K562 (cell line): Measurements from ENCODE around the gene EPS8L1. TPM values are rescaled to one million over a fixed set of nuclear protein-coding genes. Genes with fewer than 3 reads are reported as not detected.

Source experiments
- ATF1 ChIP-seq, 2 experiments: fragments of 450-650 bp in 1 of 2; IDR thresholded peaks; 2 replicates each; pipeline ENCODE4 v1.6.1; 2016; ENCODE audit warnings: missing compliant biosample characterization in 1 of 2, missing genetic modification characterization in 1 of 2
- CCNT2 ChIP-seq: IDR thresholded peaks from 2 replicates; pipeline ENCODE4 v1.6.1; 2011; ENCODE audit warnings: borderline replicate concordance, low read depth, mild to moderate bottlenecking, moderate library complexity, mixed read lengths, low read length; ENCODE audit not compliant: insufficient read length; ENCODE audit errors: extremely low read depth
- CREM ChIP-seq: IDR thresholded peaks from 2 replicates; pipeline ENCODE4 v1.6.1; 2014; ENCODE audit warnings: antibody characterized with exemption, low read depth
- ELF1 ChIP-seq: fragments of 200-800 bp; sonication (Bioruptor generic); IDR thresholded peaks from 2 replicates; pipeline ENCODE4 v1.6.1; 2016; ENCODE audit warnings: missing genetic modification characterization, missing compliant biosample characterization
- EP400 ChIP-seq: fragments of 450-650 bp; IDR thresholded peaks from 2 replicates; pipeline ENCODE4 v1.6.1; 2017; ENCODE audit warnings: antibody characterized with exemption, mild to moderate bottlenecking, moderate library complexity
- FOXJ2 ChIP-seq: fragments of 200-800 bp; sonication (Bioruptor generic); IDR thresholded peaks from 2 replicates; pipeline ENCODE4 v1.6.1; 2016; ENCODE audit warnings: missing genetic modification characterization, missing compliant biosample characterization
- JUN ChIP-seq, 2 experiments: sonication (generic) in 1 of 2; formaldehyde crosslinking in 1 of 2; IDR thresholded peaks; 2 replicates each; pipeline versions ENCODE4 v1.6.1 to v1.8.0; 2012 to 2022; ENCODE audit warnings: borderline replicate concordance in 2 of 2, mild to moderate bottlenecking in 2 of 2, improper control_type of control experiment in 1 of 2, low read depth in 1 of 2, low read length in 1 of 2, missing genetic modification reagents in 1 of 2
- LARP7 ChIP-seq: fragments of 450-650 bp; IDR thresholded peaks from 2 replicates; pipeline ENCODE4 v1.6.1; 2016
- NELFE ChIP-seq: IDR thresholded peaks from 2 replicates; pipeline ENCODE4 v1.6.1; 2011; ENCODE audit warnings: mild to moderate bottlenecking; ENCODE audit not compliant: insufficient read depth, insufficient read length
- NONO ChIP-seq, 2 experiments: fragments of 200-400 bp in 1 of 2; fragments of 450-650 bp in 1 of 2; formaldehyde crosslinking in 1 of 2; IDR thresholded peaks; 2 replicates each; pipeline ENCODE4 v1.6.1; 2017; ENCODE audit warnings: low read depth in 2 of 2, mild to moderate bottlenecking in 2 of 2, moderate library complexity in 2 of 2, low read length in 1 of 2
- NR2C1 ChIP-seq, 2 experiments: fragments of 450-650 bp; IDR thresholded peaks; 2 replicates each; pipeline ENCODE4 v1.6.1; 2017; ENCODE audit warnings: mild to moderate bottlenecking in 2 of 2, antibody characterized with exemption in 1 of 2, inconsistent platforms in 1 of 2, missing compliant biosample characterization in 1 of 2, missing genetic modification characterization in 1 of 2
- NUFIP1 ChIP-seq: fragments of 450-650 bp; IDR thresholded peaks from 2 replicates; pipeline ENCODE4 v1.6.1; 2018; ENCODE audit not compliant: partially characterized antibody
- POLR2B ChIP-seq: fragments of 450-650 bp; IDR thresholded peaks from 2 replicates; pipeline ENCODE4 v1.6.1; 2018; ENCODE audit warnings: low read depth; ENCODE audit not compliant: partially characterized antibody
- RAD21 ChIP-seq, 2 experiments: fragments of 250-450 bp in 1 of 2; fragments of 450-650 bp in 1 of 2; sonication (Bioruptor Pico) in 1 of 2; formaldehyde crosslinking in 1 of 2; IDR thresholded peaks in 1 of 2; conservative IDR thresholded peaks in 1 of 2; 2 replicates each; pipeline versions ENCODE4 v1.4.0 to v1.8.0; 2020 to 2022; ENCODE audit warnings: mild to moderate bottlenecking in 2 of 2, moderate library complexity in 1 of 2
- RBFOX2 ChIP-seq: fragments of 200-400 bp; formaldehyde crosslinking; IDR thresholded peaks from 2 replicates; pipeline ENCODE4 v1.6.1; 2017; ENCODE audit warnings: low read depth, mild to moderate bottlenecking, low read length, moderate library complexity
- SMAD3 ChIP-seq: fragments of 450-650 bp; formaldehyde crosslinking; conservative IDR thresholded peaks from 2 replicates; pipeline ENCODE4 v1.4.0; 2020; ENCODE audit warnings: mild to moderate bottlenecking
- ZBTB17 ChIP-seq: fragments of 450-650 bp; formaldehyde crosslinking; IDR thresholded peaks from 2 replicates; pipeline ENCODE4 v1.4.0; 2020; ENCODE audit warnings: mild to moderate bottlenecking
- ZNF764 ChIP-seq: fragments of 250-450 bp; sonication (Bioruptor Pico); IDR thresholded peaks from 2 replicates; pipeline ENCODE4 v1.4.0; 2020; ENCODE audit warnings: low read depth, mild to moderate bottlenecking, moderate library complexity
- polyA plus RNA-seq, 8 experiments: library from polyadenylated mRNA; depleted of rRNA in 4 of 8; stranded (reverse) in 5 of 8; unstranded in 3 of 8; fragments of >200 nt; fragmentation: Nextera tagmentation in 2 of 8; fragmentation: Illumina TruSeq in 1 of 8; extraction: Ambion mirVana in 2 of 8; extraction: Trizol in 1 of 8; gene quantifications; 2 replicates each; pipeline versions ENCODE4 v1.2.1 to v1.2.3, GENCODE V29; 2011 to 2014; ENCODE audit warnings: inconsistent platforms in 1 of 8, missing spikeins in 1 of 8
- total RNA-seq, 7 experiments: library from RNA; depleted of rRNA in 6 of 7; stranded (reverse); fragments of >200 nt in 6 of 7; fragmentation: Illumina TruSeq in 2 of 7; extraction: Trizol in 2 of 7; gene quantifications; 2 replicates each; pipeline versions ENCODE4 v1.2.1 to v1.2.3, GENCODE V29; 2011 to 2021; ENCODE audit warnings: low replicate concordance in 1 of 7
- TF ChIP-seq, protein P1 (sequence below): conservative IDR thresholded peaks from 2 replicates; pipeline ENCODE4 v1.6.1; 2011; ENCODE audit warnings: low read depth, mild to moderate bottlenecking, low read length; ENCODE audit not compliant: control insufficient read depth
- TF ChIP-seq, protein P2 (sequence below), 2 experiments: fragments of 450-650 bp in 1 of 2; IDR thresholded peaks; 2 replicates each; pipeline ENCODE4 v1.6.1; 2011 to 2017; ENCODE audit warnings: low read depth in 2 of 2, antibody characterized with exemption in 1 of 2, borderline replicate concordance in 1 of 2, low read length in 1 of 2, mild to moderate bottlenecking in 1 of 2, mixed read lengths in 1 of 2; ENCODE audit not compliant: control insufficient read depth in 1 of 2

Gene EPS8L1
- total and polyA plus RNA-seq, 9 of the 15 experiments (the other 6 are each of a cell fraction or from before 2014, with no cell fraction given), result 0.35 to 22.1 (median 11.9) TPM

DNA sequence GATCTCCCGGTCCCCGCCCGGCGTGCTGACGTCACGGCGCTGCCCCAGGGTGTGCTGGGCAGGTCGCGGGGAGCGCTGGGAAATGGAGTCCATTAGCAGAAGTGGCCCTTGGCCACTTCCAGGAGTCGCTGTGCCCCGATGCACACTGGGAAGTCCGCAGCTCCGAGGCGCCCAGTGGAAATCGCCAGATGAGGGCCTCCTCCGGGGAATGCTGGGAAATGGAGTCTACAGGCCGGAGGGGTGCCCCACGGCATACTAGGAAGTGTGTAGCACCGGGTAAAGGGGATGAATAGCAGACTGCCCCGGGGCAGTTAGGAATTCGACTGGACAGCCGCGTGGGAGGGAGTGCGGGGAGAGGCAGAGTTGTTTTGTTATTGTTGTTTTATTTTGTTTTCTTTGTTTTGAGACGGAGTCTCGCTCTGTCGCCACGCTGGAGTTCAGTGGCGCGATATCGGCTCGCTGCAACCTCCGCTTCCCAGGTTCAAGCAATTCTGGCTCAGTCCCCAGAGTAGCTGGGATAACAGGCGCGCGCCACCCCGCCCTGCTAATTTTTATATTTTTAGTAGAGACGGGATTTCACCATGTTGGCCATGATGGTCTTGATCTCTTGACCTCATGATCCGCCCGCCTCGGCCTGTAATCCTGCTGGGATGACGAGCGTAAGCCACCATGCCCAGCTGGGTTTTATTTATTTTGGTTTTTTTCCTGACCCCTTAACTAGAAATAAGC lies 42.2 kb downstream of the EPS8L1 start (continued):
- TF ChIP-seq NR2C1 (IDR thresholded peaks at IDR 0.05) (peak; percentile 69), NR2C1 (tag; IDR thresholded peaks at IDR 0.05) (peak; percentile 83), FOXJ2 (tag) (peak; percentile 79; the same call in 1 of the 2 replicates), ELF1 (tag) (peak; percentile 94), NUFIP1 (no peak), SMAD3 (CRISPR knock-in tag) (0 out of 2 replicates have a peak, but pooled peaks have one; percentile 20), NELFE (no peak), RBFOX2 (peak; percentile 82), NONO (IDR thresholded peaks at IDR 0.05; ENCODE audit: low read depth in 2 of 2, low read length in 1 of 2) (0 out of 4 replicates have a peak, but pooled peaks of 1 of the 2 experiments have one; percentile 10), ZNF764 (no peak), ATF1 (CRISPR knock-in tag; IDR thresholded peaks at IDR 0.05) (peak; percentile 78), ATF1 (tag; IDR thresholded peaks at IDR 0.05) (peak; percentile 92), POLR2B (peak; percentile 77), EP400 (peak; percentile 80), LARP7 (peak; percentile 96), ZBTB17 (CRISPR knock-in tag) (peak; percentile 38; the same call in 1 of the 2 replicates), RAD21 (CRISPR knock-in tag; conservative IDR thresholded peaks at IDR 0.05 in 1 of 2, IDR thresholded peaks at IDR 0.05 in 1 of 2) (0 out of 4 replicates have a peak, but pooled peaks of 1 of the 2 experiments have one; percentile 12), JUN (IDR thresholded peaks at IDR 0.05; ENCODE audit: borderline replicate concordance, low read depth, low read length) (peak; percentile 37; the same call in 1 of the 2 replicates), JUN (CRISPR knock-in tag; IDR thresholded peaks at IDR 0.05; ENCODE audit: borderline replicate concordance) (no peak; the same call in 1 of the 2 replicates), CCNT2 (peak; percentile 40), CREM (peak; percentile 97)
- TF ChIP-seq, protein P1, sequence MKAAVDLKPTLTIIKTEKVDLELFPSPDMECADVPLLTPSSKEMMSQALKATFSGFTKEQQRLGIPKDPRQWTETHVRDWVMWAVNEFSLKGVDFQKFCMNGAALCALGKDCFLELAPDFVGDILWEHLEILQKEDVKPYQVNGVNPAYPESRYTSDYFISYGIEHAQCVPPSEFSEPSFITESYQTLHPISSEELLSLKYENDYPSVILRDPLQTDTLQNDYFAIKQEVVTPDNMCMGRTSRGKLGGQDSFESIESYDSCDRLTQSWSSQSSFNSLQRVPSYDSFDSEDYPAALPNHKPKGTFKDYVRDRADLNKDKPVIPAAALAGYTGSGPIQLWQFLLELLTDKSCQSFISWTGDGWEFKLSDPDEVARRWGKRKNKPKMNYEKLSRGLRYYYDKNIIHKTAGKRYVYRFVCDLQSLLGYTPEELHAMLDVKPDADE, result peak; percentile 97
- TF ChIP-seq, protein P2, sequence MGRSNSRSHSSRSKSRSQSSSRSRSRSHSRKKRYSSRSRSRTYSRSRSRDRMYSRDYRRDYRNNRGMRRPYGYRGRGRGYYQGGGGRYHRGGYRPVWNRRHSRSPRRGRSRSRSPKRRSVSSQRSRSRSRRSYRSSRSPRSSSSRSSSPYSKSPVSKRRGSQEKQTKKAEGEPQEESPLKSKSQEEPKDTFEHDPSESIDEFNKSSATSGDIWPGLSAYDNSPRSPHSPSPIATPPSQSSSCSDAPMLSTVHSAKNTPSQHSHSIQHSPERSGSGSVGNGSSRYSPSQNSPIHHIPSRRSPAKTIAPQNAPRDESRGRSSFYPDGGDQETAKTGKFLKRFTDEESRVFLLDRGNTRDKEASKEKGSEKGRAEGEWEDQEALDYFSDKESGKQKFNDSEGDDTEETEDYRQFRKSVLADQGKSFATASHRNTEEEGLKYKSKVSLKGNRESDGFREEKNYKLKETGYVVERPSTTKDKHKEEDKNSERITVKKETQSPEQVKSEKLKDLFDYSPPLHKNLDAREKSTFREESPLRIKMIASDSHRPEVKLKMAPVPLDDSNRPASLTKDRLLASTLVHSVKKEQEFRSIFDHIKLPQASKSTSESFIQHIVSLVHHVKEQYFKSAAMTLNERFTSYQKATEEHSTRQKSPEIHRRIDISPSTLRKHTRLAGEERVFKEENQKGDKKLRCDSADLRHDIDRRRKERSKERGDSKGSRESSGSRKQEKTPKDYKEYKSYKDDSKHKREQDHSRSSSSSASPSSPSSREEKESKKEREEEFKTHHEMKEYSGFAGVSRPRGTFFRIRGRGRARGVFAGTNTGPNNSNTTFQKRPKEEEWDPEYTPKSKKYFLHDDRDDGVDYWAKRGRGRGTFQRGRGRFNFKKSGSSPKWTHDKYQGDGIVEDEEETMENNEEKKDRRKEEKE (IDR thresholded peaks at IDR 0.05; ENCODE audit: borderline replicate concordance in 1 of 2, control insufficient read depth in 1 of 2, low read depth in 2 of 2, low read length in 1 of 2), result peak in 1 of 2 experiments; percentile 85; a peak in 1 of 4 replicates
